GM19455 (cell line): Measurements from ENCODE around the gene LRTM2.

ENCODE experiments used
- ATAC-seq: cut with Tn5 transposase; IDR thresholded peaks from one replicate; pipeline ENCODE4 v1.9.1; 2021; ENCODE audit not compliant: unreplicated experiment

Gene LRTM2

DNA sequence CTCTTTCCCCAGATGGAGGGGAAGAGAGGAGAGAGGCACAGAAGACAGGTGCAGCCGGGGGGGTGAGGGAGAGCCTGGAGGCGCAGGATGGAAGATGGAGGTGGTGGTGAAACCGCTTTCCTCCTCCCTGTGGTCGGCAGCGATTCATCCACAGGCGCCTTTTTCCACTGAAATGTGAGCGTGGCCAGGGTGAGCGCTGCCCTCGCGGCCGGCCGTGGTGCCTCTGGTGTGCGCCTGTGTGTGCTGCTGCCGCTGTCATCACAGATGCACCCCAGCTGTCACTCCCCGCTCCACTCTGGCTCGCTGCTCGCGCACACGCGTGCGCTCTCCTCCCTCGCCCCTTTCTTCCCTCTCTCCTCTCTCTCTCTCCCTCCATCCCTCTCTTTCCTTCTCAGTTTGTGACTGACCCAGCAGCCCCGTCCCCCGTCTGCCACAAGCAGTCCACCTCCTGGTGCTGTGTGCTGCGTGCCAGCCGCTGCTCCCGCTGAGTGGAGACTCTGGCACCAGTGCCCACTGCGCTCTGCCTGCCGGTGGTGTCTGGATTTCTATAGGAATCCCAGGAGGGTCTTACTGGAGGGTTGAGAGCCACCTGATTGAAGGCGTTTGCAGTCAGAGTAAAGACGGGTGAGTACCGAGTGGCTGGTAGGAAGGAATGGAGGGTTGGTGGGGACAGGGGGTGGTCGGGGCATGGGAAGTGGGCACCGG lies at the start of gene LRTM2:
LRTM2 (plus strand) TSS at position 375 of the 705 bp plus-strand sequence. CDS start 7,584 bp downstream, outside the sequence.
- no peak for ATAC-seq

DNA sequence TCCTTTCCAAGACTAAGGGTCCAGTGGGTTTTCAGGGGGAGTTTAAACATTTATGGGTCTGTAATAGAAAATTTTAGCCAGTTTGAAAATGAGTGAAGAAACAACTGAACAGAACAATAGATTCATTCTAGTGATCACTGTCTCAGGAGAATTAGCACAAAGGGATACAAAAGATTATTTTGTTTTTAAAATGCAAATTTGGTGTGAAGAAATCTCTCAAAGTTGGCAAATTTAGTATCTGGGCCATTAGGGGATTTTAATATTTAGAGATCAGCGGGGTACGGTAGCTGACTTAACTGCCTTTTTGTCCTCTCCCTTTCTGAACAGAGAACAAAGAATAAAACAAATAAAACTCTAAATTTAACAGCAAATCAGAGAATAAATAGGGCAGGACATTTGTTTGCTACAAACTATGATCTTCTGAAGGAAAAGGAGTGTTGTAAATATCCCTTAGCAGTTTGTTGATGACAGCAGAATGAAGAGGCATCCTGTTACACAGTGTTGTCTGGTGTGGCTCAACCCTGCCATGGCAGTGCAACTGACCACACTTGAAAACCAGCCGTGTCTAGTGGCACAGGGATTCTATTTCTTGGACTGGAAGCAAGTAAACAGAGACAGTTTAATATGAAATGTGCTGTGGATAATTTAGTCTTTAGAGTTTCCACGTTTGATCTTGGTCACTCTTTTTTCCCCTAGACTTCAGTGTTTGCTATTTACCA lies 46.3 kb upstream of the LRTM2 start:
- ATAC-seq = no peak

DNA sequence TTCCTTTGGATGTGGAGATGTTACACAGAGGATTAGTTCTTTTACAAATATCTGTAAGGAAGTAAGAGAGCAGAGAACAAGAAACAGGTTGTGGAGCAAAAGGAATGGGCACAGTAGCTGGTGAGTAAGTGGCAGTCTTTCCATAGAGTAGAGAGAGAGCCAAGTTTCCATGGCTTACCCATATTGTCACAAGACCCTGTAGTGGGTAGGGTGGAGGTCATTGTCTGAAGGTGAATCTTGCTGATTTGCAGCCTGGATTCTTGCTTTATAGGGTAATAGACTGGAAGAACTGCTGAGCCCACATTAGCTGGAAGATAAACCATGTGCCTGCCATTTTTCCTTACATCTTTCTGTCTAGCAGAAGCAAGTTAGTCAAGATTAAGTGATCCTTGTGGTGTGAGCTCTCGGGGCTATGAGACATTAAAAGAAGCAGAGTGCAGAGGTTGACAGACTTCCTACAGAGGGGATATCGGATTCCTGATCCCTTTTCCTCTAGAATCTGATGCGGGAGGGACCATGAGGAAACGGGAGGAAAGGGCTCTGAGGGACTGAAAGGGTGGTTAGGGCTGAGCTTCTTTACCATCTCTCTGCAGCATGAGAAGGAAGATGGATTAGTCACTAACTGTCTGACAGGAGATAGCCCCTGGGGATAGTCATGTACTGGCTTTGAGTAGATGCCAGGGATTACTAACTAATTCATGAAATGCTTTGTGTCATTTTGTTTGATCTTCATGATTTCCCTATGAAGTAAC lies 44.0 kb upstream of the LRTM2 start:
- ATAC-seq = no peak

DNA sequence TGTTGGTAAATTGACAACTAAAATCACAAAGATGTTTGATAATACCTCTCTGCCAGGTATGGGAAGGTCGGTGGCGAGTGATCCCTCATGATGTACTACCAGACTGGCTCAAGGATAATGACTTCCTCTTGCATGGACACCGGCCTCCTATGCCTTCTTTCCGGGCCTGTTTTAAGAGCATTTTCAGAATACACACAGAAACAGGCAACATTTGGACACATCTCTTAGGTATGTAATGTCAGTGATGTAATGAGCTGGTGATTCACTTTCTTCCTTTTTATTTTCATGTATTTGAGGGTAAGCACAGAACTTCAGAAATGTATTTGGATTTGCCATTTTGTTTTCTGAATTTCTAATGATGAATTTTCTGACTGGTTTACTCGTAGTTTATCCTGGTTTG lies 42.6 kb upstream of the LRTM2 start:
- ATAC-seq = no peak

DNA sequence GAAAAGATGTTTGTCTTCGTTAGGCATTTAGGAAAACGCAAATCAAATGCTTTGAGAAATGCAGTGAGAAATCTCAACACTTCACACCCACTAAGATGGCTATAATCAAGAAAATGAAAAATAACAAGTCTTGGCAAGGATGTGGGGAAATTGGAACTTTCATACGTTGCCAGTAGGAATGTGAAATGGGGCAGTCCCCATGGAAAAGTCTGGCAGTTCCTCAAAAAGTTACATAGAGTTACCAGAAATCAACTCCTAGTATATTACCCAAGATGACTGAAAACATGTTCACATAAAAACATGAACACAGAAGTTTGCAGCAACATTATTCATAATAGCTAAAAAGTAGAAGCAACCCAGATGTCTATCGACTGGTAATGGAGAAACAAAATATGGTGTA lies 41.5 kb upstream of the LRTM2 start:
- ATAC-seq = no peak

DNA sequence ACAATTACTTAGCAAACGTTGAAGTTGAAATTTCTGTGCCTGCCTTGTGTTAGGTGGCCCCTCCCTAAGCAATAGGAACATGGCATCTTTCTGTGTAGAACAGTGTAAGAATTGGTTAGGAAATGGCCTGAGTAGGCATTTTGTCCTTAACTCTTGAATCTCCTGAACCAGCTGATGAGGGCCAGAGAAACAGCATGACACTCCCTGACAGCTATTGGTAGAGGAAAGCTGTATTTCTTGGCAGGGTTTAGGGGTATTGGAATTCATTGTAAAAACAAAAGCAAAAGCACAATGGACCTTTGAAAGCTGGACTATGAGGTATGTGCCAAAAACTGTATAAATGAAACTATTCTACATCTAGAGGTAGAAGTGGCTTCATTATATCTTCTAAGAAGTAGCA lies 40.6 kb upstream of the LRTM2 start:
- ATAC-seq = no peak

DNA sequence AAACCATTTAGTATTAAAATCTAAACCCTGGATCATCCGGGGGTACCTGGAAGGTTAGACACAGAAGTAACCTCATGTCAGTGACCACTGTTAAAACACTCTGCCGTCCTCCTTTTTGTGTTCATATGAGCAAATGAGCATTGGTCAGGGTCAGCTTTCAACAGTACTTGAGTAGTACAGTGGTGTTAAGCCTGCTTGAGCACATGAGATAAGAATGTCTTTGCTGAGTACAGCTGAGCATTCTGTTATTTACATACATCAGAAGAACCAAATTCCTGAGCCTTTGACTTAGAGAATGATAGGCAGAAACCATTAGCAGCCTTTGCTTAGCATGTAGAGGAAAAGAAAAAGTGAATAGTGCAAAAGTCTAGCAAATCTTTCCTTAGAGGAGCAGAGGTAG lies 38.6 kb upstream of the LRTM2 start:
- no peak for ATAC-seq

DNA sequence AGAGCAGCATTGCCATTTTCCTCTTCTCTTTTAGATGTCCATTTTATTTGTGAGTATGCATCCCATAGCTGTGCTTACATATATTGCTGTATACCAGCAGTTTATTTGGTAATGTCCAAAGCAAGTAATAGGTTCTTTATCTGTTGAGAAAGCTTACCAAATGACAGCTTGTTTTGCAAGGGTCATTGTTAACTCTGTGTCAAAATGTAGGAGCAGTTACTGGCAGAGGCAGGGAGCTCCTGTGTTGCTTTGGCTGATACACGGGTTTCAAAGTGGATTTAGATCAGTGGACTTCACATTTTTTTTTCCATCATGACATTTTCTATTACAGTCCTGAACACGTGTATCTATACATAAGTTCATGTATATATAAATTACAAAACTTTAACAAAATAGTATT lies 38.1 kb upstream of the LRTM2 start:
- no peak for ATAC-seq

DNA sequence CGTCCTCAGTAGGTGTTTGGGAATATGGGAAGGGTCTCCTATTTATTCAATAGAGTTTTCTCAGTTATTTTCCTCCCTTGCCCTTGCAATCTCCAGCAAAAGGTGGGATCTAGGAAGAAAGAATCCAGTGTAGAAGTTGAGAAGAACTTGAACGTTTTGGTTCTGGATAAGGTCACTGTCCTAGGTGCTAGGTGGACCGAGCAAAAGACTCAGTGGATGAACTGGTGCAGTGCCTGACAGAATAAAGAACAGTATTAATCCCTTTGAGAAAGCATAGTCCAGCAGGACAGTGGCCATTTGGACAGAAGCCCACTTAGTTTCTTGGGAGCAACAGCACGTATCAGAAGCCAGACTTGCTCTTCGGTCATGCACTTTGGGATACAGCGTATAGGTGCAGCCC lies 32.7 kb upstream of the LRTM2 start:
- no peak for ATAC-seq

DNA sequence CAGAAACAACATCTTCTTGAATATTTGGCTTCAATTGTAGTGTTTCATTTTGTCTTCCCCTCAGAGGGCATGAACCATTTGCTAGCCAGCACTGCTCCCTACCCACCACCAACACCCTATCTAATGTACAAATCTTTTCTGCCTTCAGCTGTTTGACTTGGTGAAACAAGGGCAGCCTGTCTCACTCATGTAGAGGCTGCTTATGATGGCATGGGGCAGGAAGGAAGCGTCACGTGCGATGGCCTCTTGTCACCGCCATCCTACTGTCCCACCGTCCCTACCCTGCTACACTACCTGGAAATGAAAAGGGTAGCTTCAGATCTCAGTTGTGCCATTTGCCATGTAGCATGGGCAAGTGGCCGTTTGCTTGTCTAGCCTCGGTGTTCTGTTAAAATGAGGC lies 29.9 kb upstream of the LRTM2 start:
- ATAC-seq = no peak

DNA sequence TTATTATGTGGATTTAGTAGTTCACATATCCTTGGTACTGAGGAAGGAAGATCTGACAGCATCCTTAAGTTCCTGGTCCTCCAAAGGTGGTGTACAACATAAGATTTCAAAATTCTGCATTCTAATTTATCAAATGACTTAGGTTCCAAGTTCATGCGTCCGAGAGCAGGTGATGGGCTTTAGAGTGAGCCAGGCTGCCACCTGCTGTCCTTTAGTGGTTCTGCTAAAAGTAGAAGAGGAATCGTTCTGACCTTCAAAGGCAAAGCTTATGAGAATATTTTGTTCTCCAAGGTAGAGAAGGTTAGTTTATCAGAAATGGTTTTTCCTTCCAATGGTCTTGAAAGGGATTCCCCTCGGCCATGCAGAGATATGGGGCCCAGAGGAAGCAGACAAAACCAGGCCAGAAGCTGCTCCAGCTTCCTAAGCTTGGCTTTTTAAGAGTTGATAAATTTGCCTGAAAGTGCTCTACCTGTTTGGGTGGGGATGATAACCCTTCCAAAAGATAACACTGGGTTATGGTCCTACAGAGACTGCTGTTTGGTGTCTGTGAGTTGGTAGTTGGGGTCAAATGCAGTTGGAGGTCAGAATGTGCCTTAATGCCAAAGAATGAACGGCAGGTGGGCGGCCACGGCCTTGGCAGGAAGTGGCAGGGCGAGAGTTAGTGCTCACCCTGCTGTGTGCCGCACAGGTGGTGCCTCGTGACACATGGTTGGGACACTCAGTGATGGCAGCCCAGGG lies 29.1 kb upstream of the LRTM2 start:
- ATAC-seq = no peak

DNA sequence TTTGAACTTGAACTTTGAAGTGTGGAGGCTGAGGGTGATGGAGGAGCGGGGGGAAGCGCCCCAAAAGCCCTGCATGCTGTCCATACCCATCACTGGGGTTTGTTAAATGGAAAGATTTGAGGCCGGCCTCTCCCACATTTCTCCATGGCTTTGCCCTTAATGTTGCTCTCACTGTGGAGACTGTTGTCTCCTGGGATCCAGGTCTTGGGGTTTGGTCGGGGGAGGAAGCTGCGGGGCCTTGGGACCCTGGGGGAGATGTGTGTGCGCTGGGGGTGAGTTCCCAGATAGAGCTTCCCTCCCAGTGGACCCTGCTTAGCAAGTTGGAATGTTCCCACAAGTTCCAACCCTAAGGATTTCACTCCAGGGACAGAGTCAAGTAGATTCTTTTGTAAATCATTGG lies 28.0 kb upstream of the LRTM2 start:
- no peak for ATAC-seq

DNA sequence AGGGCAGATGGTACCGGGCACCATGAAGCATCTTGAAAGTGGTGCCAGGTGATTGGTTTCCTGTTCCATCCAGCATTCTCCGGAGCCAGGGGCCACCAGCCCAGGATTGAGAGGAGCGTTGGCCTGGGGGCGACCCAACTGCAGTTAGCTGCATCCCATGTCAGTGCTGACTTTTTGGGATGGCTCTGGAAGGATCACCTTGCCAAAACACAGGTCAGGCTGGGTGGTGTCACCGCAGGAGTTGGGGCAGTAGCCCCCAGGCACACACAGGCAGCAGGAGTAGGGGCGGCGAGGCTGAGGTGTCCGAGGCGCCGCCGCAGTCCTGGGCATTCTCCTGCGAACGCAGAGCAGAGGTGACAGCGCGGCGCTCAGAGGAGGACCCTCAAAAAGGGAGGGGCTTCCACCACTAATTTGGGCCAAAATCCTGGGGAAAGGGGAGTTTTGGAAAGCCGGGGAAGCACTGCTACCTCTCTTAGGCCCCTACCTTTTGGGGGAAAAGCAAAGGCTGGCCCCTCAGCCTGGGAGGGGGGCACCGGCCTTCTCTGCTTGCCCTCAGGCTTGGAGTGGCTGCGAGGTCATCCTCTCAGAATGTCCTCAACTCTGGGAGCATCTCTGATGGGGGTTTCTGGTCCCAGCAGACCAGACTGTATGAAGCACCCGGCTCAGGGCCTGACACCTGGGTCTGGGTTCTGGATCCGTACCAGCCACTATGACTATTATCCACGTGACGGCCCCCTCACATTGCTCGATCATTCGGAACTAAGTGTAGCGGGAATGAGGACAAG lies 26.7 kb upstream of the LRTM2 start:
- no peak for ATAC-seq

DNA sequence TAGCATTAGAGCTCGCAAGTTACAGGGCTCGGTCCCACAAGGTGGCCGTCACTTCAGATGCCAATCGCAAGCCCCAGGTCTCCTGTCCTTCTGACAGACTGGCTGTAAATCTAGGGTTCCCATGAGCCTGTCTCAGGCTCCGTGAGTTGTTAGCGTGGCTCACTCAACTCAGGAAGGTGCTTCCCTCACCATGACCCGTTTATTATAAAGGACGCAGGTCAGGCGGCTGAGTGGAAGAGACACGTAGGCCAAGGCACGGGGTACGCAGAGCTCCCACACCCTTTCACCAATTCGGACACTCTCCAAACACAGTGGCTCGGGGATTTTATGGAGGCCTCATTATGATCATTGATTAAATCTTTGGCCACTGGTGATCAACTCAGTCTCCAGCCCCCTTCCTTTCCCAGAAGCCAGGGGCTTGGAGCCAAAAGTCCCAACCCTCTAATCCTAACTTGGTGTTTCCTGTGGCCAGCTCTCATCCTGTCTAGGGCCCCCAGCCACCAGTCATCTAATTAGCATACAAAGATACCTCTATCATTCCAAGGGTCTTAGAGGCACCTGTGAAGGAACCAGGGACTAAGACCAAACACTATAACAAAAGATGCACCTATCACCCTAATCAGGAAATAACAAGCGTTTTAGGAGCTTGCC lies 25.8 kb upstream of the LRTM2 start:
- no peak for ATAC-seq

DNA sequence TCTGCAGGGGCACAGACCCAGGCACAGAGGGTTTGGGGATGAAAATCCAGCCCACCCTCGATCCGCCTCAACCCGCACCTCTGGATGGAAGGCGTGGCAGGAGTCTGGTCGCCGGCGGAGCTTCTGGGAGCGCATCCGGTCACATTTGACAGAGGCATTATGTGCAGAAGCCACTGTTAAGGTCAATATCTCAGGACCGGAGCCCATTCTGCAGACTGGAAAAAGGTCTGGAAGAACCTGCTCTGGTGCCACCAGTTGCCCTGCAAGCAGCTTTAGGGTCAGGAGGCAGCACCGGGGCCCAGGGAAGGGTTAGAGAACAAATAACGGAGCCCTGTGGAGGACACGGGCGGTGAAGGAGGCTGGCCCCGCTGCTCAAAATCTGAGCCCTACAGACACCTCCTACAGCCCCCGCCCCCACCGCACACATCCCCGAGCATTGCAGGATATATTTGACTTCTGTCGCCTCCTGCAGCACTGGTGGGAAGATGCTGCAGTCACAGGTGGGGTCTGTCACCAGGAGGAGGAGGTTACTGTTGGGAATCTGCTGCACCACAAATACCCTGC lies 25.1 kb upstream of the LRTM2 start:
- no peak for ATAC-seq

DNA sequence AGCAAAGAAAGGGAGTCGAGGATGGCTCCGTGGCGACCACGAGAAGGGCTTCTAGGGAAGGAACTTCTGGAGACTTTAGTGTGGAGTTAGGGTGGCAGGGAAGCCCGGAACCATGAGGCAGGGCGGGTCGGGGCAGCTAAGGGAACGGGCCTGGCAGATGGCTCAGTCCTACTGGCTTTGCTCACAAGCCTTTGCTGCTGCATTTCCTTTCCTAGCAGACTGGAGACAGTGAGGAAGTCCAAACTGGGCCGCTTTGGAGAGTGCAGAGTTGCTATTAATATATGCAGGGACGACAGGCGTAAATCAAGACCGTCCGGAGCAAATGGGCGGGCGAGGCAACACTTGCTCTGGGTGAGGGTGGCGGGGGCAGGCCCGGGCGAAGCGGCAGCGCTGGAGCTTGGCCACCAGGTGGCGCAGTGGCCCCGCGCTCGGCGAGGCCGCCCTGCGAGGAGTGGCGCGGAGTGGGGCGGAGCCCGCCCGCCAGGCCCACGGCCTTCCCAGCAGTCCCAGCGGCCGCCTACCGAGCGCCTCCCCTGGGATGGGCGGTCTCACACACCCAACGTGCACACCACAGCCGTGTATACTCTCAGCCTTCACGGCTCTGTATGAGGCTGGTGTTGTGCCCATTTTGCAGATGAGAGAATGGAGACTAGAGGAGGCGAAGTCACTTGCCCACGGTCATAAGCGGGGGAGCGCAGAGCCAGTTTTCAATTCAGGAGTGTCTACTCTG lies 24.4 kb upstream of the LRTM2 start:
- ATAC-seq = peak; percentile 82

DNA sequence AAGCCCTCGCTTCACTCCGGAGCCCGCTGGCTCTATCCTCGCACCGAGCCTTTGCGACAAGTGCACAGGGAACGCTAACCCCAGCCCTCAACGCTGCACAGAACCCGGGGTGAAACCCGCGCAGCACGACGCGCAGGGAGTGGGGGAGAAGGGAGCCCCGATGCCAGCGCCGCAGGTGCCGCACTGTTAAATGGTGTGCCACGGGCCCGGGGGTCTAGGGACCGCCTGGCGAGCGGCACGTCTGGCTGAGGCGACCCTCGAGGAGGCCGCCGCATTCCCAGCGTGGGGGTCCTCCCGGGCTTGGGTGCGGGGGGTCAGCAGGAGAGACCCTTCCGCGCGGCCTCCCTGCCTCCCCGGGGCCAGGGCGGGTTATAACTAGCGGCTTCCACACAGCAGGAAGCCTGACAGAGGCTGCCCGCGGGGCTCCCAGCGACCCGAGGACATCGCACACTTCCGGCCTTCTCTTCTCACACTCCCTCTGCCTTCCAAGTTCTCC lies 23.8 kb upstream of the LRTM2 start:
- ATAC-seq = peak; percentile 40

DNA sequence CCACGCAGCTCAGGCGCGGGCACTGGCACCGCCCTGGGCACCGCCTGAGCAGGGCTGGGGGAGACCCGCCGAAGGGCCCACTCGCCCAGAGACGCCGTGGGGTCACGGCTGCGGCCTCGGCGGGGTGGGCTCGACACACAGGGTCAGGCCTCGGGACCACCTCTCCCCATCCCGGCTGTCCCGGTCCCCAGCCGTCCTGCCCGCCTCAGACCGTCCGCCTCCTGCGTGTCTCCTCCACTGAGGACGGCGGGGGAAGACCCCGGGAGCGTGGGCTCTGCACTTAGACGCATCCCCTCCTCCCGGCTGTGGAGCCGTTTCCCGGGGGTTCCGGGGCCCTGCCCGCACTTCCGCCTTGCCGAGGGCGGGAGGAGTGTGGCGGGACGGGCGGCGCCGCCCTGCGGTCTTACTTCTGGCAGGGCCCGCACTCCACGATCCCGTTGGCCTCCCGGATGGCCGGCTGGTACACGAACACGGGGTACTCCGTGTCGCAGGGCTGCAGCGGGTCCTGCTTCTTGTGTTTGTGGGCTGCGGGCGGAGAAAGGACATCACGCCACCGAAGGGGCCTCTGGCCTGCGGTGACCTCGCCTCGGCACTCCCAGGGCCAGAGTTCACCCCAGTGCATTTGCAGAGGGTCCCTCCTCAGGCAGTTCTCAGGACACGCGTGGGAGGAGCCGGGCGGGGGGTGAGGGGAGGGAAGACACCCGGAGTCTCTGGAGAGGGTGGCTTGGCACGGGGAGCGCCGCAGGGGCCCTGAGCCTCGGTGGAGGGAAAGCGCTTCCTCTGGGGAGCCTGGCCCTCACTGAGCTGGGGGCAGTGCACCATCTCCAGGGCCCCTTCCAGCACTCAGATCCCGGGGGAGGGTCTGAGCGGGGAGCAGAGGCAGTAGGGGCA lies 23.1 kb upstream of the LRTM2 start:
- peak; percentile 18 for ATAC-seq
